B cell (primary cell): Measurements from ENCODE around the gene IRF8. TPM values are rescaled to one million over a fixed set of nuclear protein-coding genes. Genes with fewer than 3 reads are reported as not detected.
"Not testable (repeated sequence)": the region's sequence is repeated elsewhere in the genome, so short reads cannot be mapped to it uniquely, and the experiment has no call there.

ENCODE experiments used
- ATAC-seq: fragments of 200-7000 bp; cut with Tn5 transposase; one replicate; pipeline ENCODE4 v1.10.0; 2021; ENCODE audit warnings: low read depth, mild to moderate bottlenecking, moderate number of reproducible peaks, moderate library complexity
- CTCF ChIA-PET: fragments of 350-600 bp; sonication (Branson Sonifier 250); formaldehyde crosslinking; loops from one replicate; lab custom pipeline; 2021; ENCODE audit warnings: antibody characterized with exemption, inconsistent platforms; lab: Charles Lee
- POLR2A ChIA-PET: fragments of 350-600 bp; sonication (Branson Sonifier 250); formaldehyde crosslinking; loops from one replicate; lab custom pipeline; 2021; ENCODE audit warnings: antibody characterized with exemption; lab: Charles Lee
- DNase-seq: peaks from one replicate; pipeline ENCODE4 v3.0.0; 2013
- H2AFZ ChIP-seq: 2 replicates; pipeline ENCODE4 v1.6.1; 2012; ENCODE audit warnings: mild to moderate bottlenecking, low read depth, low read length; ENCODE audit not compliant: insufficient read depth, poor library complexity, severe bottlenecking
- H3K27ac ChIP-seq, 2 donors: 1 replicate in 1 of 2; 2 replicates in 1 of 2; pipeline ENCODE4 v1.5.1; 2012 to 2013; ENCODE audit warnings: low read length in 2 of 2, mild to moderate bottlenecking in 2 of 2, moderate library complexity in 1 of 2
- H3K27me3 ChIP-seq, 4 experiments: fragments of 200-600 bp in 1 of 4; sonication (generic) in 1 of 4; replicated peaks in 1 of 4; 1 replicate in 2 of 4; 2 replicates in 2 of 4; pipeline versions ENCODE4 v1.6.1 to v1.7.0; 2013 to 2016; ENCODE audit warnings: low read length in 3 of 4, mild to moderate bottlenecking in 2 of 4, mixed read lengths in 1 of 4, moderate library complexity in 1 of 4; ENCODE audit not compliant: insufficient read depth in 4 of 4, control insufficient read depth in 3 of 4; ENCODE audit errors: control extremely low read depth in 1 of 4
- H3K36me3 ChIP-seq, 2 experiments: replicated peaks in 1 of 2; 1 replicate in 1 of 2; 2 replicates in 1 of 2; pipeline versions ENCODE4 v1.6.1 to v1.7.1; 2013; ENCODE audit warnings: low read length in 1 of 2; ENCODE audit not compliant: insufficient read depth in 2 of 2, control insufficient read depth in 1 of 2; ENCODE audit errors: control extremely low read depth in 1 of 2, extremely low read depth in 1 of 2
- H3K4me1 ChIP-seq, 2 donors: fragments of 200-600 bp in 1 of 2; sonication (generic) in 1 of 2; 1 replicate in 1 of 2; 2 replicates in 1 of 2; pipeline versions ENCODE4 v1.5.1 to v1.6.1; 2013 to 2017; ENCODE audit warnings: low read length in 2 of 2; ENCODE audit not compliant: control insufficient read depth in 2 of 2, insufficient read depth in 2 of 2
- H3K4me2 ChIP-seq: replicated peaks from 2 replicates; pipeline ENCODE3; 2012; ENCODE audit warnings: mild to moderate bottlenecking, low read depth, low read length; ENCODE audit not compliant: poor library complexity, severe bottlenecking
- H3K4me3 ChIP-seq, 5 experiments: fragments of 200-600 bp in 1 of 5; sonication (generic) in 1 of 5; 1 replicate in 3 of 5; 2 replicates in 2 of 5; pipeline versions ENCODE4 v1.5.1 to v1.7.0; 2011 to 2016; ENCODE audit warnings: low read length in 4 of 5, mild to moderate bottlenecking in 4 of 5, low read depth in 2 of 5, control low read depth in 1 of 5, moderate library complexity in 1 of 5; ENCODE audit not compliant: insufficient read depth in 1 of 5; ENCODE audit errors: control extremely low read depth in 1 of 5, extremely low read depth in 1 of 5
- H3K79me2 ChIP-seq: fragments of 200-600 bp; sonication (generic); one replicate; pipeline ENCODE4 v1.6.0; 2016; ENCODE audit warnings: low read length; ENCODE audit not compliant: control insufficient read depth, insufficient read depth
- H3K9ac ChIP-seq: fragments of 200-600 bp; sonication (generic); 2 replicates; pipeline ENCODE4 v1.6.1; 2017; ENCODE audit warnings: mild to moderate bottlenecking, low read length, moderate library complexity
- H3K9me3 ChIP-seq, 3 donors: one replicate each; pipeline versions ENCODE4 v1.6.1 to v1.7.1; 2013; ENCODE audit warnings: low read length in 2 of 3; ENCODE audit not compliant: control insufficient read depth in 2 of 3, insufficient read depth in 1 of 3; ENCODE audit errors: control extremely low read depth in 1 of 3
- H4K20me1 ChIP-seq: 2 replicates; pipeline ENCODE4 v1.6.0; 2012; ENCODE audit warnings: mild to moderate bottlenecking, low read length; ENCODE audit not compliant: insufficient read depth, control insufficient read depth, poor library complexity, severe bottlenecking
- H3K27ac Mint-ChIP-seq: one replicate; pipeline ENCODE4 v1.8.0; 2021; ENCODE audit warnings: mixed read lengths
- H3K27me3 Mint-ChIP-seq: one replicate; pipeline ENCODE4 v1.8.0; 2021; ENCODE audit warnings: mixed read lengths
- H3K4me1 Mint-ChIP-seq: one replicate; pipeline ENCODE4 v1.8.0; 2021; ENCODE audit warnings: mixed read lengths
- H3K4me3 Mint-ChIP-seq: one replicate; pipeline ENCODE4 v1.8.0; 2021; ENCODE audit warnings: mixed read lengths
- H3K9me3 Mint-ChIP-seq: one replicate; pipeline ENCODE4 v1.8.0; 2022; ENCODE audit warnings: mixed read lengths; ENCODE audit not compliant: insufficient read depth
- EZH2 ChIP-seq: IDR thresholded peaks from 2 replicates; pipeline ENCODE4 v1.6.1; 2012; ENCODE audit warnings: borderline replicate concordance, low read depth, mild to moderate bottlenecking, moderate library complexity, low read length; ENCODE audit not compliant: insufficient read depth, poor library complexity, severe bottlenecking
- WGBS: methylation state at CpG from one replicate; pipeline ENCODE4 v1.1.5; 2013; ENCODE audit warnings: missing lambda C conversion rate; ENCODE audit not compliant: insufficient coverage; 5-methylcytosine and 5-hydroxymethylcytosine counted together
- intact Hi-C: fragments of 100-400 bp; cut with micrococcal nuclease; formaldehyde crosslinking; loops from one replicate; pipeline ENCODE4 v1.10.0; 2022
- polyA plus RNA-seq: library from polyadenylated mRNA; depleted of rRNA; stranded (reverse); fragments of >200 nt; gene quantifications from 2 replicates; pipeline ENCODE4 v1.2.3, GENCODE V29; 2012
- total RNA-seq, 2 donors: library from RNA; stranded (reverse); fragments of 120-200 nt in 1 of 2; gene quantifications; 1 replicate in 1 of 2; 2 replicates in 1 of 2; pipeline versions ENCODE4 v1.2.3 to v1.2.4, GENCODE V29; 2013 to 2022
- TF ChIP-seq, protein P1 (sequence below): fragments of 200-600 bp; IDR thresholded peaks from one replicate; pipeline ENCODE4 v1.8.0; 2022; ENCODE audit warnings: antibody characterized with exemption, mild to moderate bottlenecking

IRF8 gene
- total and polyA plus RNA-seq, 2 donors (not counting 1 experiment from before 2014, with no cell fraction given): 309 to 332 TPM

DNA sequence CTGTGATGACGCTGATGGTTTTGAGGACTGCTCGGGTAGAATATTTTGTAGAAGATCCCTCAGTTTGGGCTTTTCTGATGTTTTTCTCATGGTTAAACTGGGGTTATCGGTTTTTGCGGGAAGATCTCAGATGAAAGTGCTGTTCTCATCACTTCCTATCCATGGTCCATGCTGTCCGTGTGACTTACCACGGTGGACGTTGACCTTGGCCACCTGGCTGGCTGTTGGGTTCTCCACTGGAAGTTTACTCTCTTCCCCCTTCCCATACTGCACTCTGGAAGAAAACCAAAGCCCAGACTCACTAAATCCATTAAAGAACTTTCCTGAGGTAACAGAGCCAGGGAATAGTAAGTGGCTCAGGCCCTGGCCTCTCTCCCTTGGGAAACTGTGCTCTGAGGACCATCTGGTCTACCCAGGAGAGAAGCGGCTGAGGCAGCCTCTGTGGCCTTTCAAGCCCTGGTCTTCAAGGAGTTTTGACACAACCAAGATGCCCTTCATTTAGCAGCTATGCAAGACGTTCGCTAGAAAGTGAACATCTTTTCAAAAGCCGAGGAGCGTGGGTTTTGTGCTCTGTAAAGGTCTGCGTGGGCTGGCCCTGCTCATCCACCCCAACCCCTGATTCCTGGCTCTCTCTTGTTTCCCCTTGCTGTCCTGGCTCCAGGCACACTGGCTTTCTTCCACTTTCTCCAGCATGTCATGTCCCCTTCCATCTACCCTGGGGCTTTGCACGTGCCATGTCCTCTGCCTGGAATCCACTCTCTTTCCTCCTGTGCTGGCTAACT lies 43.1 kb downstream of the IRF8 start:
- intact Hi-C loops: no loop called here
- no peak overlapping the region for H2AFZ ChIP-seq
- no peak overlapping the region for H3K9ac ChIP-seq
- Mint-ChIP-seq H3K9me3 (no peaks in the 10 kb centered on the region), H3K4me3 (no peak overlapping the region), H3K27me3 (no peaks in the 10 kb centered on the region), H3K4me1 (peaks cover 78% of the 10 kb centered on the region), H3K27ac (peak overlapping the region; percentile 26)
- peaks cover 69% of the 10 kb centered on the region for H3K79me2 ChIP-seq
- CTCF ChIA-PET: interaction anchor here (0.7 to 2.4 kb wide), 3 partner anchors 11 to 33 kb away, joined by 3 to 8 read pairs (median 4); no protein-coding TSS in a partner anchor
- H3K36me3 ChIP-seq: no peaks in the 10 kb centered on the region
- no peaks in the 10 kb centered on the region for H3K9me3 ChIP-seq
- no peaks in the 10 kb centered on the region for H3K27me3 ChIP-seq
- DNase-seq (no peak), ATAC-seq (no peak)
- H3K4me3 ChIP-seq: no peak overlapping the region
- no peaks in the 10 kb centered on the region for H4K20me1 ChIP-seq
- TF ChIP-seq, protein P1, sequence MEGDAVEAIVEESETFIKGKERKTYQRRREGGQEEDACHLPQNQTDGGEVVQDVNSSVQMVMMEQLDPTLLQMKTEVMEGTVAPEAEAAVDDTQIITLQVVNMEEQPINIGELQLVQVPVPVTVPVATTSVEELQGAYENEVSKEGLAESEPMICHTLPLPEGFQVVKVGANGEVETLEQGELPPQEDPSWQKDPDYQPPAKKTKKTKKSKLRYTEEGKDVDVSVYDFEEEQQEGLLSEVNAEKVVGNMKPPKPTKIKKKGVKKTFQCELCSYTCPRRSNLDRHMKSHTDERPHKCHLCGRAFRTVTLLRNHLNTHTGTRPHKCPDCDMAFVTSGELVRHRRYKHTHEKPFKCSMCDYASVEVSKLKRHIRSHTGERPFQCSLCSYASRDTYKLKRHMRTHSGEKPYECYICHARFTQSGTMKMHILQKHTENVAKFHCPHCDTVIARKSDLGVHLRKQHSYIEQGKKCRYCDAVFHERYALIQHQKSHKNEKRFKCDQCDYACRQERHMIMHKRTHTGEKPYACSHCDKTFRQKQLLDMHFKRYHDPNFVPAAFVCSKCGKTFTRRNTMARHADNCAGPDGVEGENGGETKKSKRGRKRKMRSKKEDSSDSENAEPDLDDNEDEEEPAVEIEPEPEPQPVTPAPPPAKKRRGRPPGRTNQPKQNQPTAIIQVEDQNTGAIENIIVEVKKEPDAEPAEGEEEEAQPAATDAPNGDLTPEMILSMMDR: no peak
- TF ChIP-seq EZH2: no peak
- H3K4me2 ChIP-seq: no peak overlapping the region
- H3K4me1 ChIP-seq: peaks cover 65 to 78% of the 10 kb centered on the region in 2 donors
- 75% methylated on average over 14 of the region's 14 CpGs for WGBS
- POLR2A ChIA-PET: interaction anchor here (1.4 kb wide), 1 partner anchor 47 kb away, joined by 4 read pairs; no protein-coding TSS in a partner anchor
- H3K27ac ChIP-seq: no peak overlapping the region

DNA sequence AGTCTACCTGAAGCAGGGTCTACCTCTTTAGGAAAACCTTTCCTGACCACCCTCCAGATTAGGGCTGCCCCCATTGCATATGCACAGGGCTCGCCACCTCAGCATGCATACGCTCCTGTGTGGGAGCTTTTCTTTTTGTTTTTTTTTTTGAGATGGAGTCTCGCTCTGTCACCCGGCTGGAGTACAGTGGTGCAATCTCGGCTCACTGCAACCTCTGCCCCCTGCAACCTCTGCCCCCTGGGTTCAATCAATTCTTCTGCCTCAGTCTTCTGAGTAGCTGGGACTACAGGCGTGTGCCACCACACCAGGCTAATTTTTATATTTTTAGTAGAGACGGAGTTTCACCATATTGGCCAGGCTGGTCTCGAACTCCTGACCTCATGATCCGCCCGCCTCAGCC lies 43.7 kb downstream of the IRF8 start:
- H3K4me3 Mint-ChIP-seq, H3K9ac ChIP-seq, H3K27ac Mint-ChIP-seq, H3K27me3 Mint-ChIP-seq, H3K9me3 ChIP-seq, H3K4me2 ChIP-seq, H3K4me3 ChIP-seq, H3K36me3 ChIP-seq, H3K27ac ChIP-seq, DNase-seq, H4K20me1 ChIP-seq, H2AFZ ChIP-seq, intact Hi-C loops, H3K9me3 Mint-ChIP-seq, ATAC-seq, H3K27me3 ChIP-seq: not testable (repeated sequence)
- ChIA-PET CTCF (interaction anchor here (2.4 kb wide), 1 partner anchor 11 kb away, joined by 8 read pairs; no protein-coding TSS in a partner anchor), POLR2A (interaction anchor here (1.4 kb wide), 1 partner anchor 46 kb away, joined by 4 read pairs; no protein-coding TSS in a partner anchor)
- H3K4me1 ChIP-seq: peaks cover 64 to 78% of the 10 kb centered on the region in 2 donors
- 33% methylated on average over 1 of the region's 10 CpGs for WGBS
- peaks cover 79% of the 10 kb centered on the region for H3K4me1 Mint-ChIP-seq
- H3K79me2 ChIP-seq: peaks cover 75% of the 10 kb centered on the region
